Measurements from ENCODE around the gene HBZ. TPM values are rescaled to one million over a fixed set of nuclear protein-coding genes. Genes with fewer than 3 reads are reported as not detected.
"Not testable (repeated sequence)": the region's sequence is repeated elsewhere in the genome, so short reads cannot be mapped to it uniquely, and the experiment has no call there.

Gene HBZ
- total RNA-seq, 1 experiment from 2014 or later, result not detected

- peak; percentile 25 for DNase-seq (ENCODE audit: low read depth)
- in situ Hi-C loops (cut with HindIII; ENCODE audit: low pct_unique_long_range_greater_than_20kb, low sequenced_read_pairs), result not testable (repeated sequence)
Observed at GRCh38 chr16:173928-174769, 21.7 kb downstream of the HBZ start.

GRCh38 chr16:175011-175949 is 22.8 kb downstream of the HBZ start:
- DNase-seq (ENCODE audit: low read depth), result no peak
- in situ Hi-C loops (cut with HindIII; ENCODE audit: low pct_unique_long_range_greater_than_20kb, low sequenced_read_pairs), result no loop called here

DNA sequence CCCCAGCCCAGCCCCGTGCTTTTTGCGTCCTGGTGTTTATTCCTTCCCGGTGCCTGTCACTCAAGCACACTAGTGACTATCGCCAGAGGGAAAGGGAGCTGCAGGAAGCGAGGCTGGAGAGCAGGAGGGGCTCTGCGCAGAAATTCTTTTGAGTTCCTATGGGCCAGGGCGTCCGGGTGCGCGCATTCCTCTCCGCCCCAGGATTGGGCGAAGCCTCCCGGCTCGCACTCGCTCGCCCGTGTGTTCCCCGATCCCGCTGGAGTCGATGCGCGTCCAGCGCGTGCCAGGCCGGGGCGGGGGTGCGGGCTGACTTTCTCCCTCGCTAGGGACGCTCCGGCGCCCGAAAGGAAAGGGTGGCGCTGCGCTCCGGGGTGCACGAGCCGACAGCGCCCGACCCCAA is 23.6 kb downstream of the HBZ start:
- in situ Hi-C loops (cut with HindIII; ENCODE audit: low pct_unique_long_range_greater_than_20kb, low sequenced_read_pairs); DNase-seq (ENCODE audit: low read depth): not testable (repeated sequence)

DNA sequence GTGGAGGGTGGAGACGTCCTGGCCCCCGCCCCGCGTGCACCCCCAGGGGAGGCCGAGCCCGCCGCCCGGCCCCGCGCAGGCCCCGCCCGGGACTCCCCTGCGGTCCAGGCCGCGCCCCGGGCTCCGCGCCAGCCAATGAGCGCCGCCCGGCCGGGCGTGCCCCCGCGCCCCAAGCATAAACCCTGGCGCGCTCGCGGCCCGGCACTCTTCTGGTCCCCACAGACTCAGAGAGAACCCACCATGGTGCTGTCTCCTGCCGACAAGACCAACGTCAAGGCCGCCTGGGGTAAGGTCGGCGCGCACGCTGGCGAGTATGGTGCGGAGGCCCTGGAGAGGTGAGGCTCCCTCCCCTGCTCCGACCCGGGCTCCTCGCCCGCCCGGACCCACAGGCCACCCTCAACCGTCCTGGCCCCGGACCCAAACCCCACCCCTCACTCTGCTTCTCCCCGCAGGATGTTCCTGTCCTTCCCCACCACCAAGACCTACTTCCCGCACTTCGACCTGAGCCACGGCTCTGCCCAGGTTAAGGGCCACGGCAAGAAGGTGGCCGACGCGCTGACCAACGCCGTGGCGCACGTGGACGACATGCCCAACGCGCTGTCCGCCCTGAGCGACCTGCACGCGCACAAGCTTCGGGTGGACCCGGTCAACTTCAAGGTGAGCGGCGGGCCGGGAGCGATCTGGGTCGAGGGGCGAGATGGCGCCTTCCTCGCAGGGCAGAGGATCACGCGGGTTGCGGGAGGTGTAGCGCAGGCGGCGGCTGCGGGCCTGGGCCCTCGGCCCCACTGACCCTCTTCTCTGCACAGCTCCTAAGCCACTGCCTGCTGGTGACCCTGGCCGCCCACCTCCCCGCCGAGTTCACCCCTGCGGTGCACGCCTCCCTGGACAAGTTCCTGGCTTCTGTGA is 24.3 kb downstream of the HBZ start, which contains the start of gene HBA1:
Gene HBA1 (plus strand): TSS at position 204 of the 906 bp plus-strand sequence. CDS start 37 bp downstream, at position 241.
- in situ Hi-C loops (cut with HindIII; ENCODE audit: low pct_unique_long_range_greater_than_20kb, low sequenced_read_pairs); DNase-seq (ENCODE audit: low read depth): not testable (repeated sequence)

DNA sequence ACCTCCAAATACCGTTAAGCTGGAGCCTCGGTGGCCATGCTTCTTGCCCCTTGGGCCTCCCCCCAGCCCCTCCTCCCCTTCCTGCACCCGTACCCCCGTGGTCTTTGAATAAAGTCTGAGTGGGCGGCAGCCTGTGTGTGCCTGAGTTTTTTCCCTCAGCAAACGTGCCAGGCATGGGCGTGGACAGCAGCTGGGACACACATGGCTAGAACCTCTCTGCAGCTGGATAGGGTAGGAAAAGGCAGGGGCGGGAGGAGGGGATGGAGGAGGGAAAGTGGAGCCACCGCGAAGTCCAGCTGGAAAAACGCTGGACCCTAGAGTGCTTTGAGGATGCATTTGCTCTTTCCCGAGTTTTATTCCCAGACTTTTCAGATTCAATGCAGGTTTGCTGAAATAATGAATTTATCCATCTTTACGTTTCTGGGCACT is 25.0 kb downstream of the HBZ start:
- no peak for DNase-seq (ENCODE audit: low read depth)
- in situ Hi-C loops (cut with HindIII; ENCODE audit: low pct_unique_long_range_greater_than_20kb, low sequenced_read_pairs), result no loop called here

- no peak for DNase-seq (ENCODE audit: low read depth)
- in situ Hi-C loops (cut with HindIII; ENCODE audit: low pct_unique_long_range_greater_than_20kb, low sequenced_read_pairs), result no loop called here
Observed at GRCh38 chr16:177981-178667, 25.7 kb downstream of the HBZ start.

GRCh38 chr16:178668-179015 is 26.2 kb downstream of the HBZ start:
- DNase-seq (ENCODE audit: low read depth), result no peak
- in situ Hi-C loops (cut with HindIII; ENCODE audit: low pct_unique_long_range_greater_than_20kb, low sequenced_read_pairs), result no loop called here

GRCh38 chr16:179211-180092 is 27.0 kb downstream of the HBZ start:
- no peak for DNase-seq (ENCODE audit: low read depth)
- in situ Hi-C loops (cut with HindIII; ENCODE audit: low pct_unique_long_range_greater_than_20kb, low sequenced_read_pairs), result no loop called here

DNA sequence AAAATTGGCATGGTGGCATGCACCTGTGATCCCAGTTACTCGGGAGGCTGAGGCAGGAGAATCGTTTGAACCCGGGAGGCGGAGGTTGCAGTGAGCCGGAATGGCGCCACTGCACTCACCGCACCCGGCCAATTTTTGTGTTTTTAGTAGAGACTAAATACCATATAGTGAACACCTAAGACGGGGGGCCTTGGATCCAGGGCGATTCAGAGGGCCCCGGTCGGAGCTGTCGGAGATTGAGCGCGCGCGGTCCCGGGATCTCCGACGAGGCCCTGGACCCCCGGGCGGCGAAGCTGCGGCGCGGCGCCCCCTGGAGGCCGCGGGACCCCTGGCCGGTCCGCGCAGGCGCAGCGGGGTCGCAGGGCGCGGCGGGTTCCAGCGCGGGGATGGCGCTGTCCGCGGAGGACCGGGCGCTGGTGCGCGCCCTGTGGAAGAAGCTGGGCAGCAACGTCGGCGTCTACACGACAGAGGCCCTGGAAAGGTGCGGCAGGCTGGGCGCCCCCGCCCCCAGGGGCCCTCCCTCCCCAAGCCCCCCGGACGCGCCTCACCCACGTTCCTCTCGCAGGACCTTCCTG is 27.7 kb downstream of the HBZ start, which contains the start of gene HBQ1:
Gene HBQ1 (plus strand): TSS at position 359 of the 575 bp plus-strand sequence. CDS start 28 bp downstream, at position 387.
- in situ Hi-C loops (cut with HindIII; ENCODE audit: low pct_unique_long_range_greater_than_20kb, low sequenced_read_pairs), result no loop called here
- DNase-seq (ENCODE audit: low read depth), result no peak

DNA sequence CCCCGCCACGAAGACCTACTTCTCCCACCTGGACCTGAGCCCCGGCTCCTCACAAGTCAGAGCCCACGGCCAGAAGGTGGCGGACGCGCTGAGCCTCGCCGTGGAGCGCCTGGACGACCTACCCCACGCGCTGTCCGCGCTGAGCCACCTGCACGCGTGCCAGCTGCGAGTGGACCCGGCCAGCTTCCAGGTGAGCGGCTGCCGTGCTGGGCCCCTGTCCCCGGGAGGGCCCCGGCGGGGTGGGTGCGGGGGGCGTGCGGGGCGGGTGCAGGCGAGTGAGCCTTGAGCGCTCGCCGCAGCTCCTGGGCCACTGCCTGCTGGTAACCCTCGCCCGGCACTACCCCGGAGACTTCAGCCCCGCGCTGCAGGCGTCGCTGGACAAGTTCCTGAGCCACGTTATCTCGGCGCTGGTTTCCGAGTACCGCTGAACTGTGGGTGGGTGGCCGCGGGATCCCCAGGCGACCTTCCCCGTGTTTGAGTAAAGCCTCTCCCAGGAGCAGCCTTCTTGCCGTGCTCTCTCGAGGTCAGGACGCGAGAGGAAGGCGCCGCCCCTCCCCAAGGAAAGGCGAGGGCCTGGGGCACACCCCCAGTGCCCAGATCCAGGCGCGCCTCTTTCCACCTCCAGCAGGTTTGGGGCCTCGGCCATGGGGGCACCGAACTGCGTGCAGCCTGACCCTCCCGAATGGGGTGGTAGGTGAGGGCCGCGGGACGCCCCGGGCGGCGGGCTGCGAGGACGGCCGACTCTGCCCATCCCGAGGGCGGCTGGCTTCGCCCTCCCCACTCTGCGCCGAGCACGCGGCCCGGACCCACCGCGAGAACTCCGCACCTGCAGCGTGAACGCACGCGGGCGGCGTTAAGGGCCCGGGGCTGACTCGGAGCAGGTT is 28.5 kb downstream of the HBZ start:
- in situ Hi-C loops (cut with HindIII; ENCODE audit: low pct_unique_long_range_greater_than_20kb, low sequenced_read_pairs), result no loop called here
- DNase-seq (ENCODE audit: low read depth), result peak; percentile 72

DNA sequence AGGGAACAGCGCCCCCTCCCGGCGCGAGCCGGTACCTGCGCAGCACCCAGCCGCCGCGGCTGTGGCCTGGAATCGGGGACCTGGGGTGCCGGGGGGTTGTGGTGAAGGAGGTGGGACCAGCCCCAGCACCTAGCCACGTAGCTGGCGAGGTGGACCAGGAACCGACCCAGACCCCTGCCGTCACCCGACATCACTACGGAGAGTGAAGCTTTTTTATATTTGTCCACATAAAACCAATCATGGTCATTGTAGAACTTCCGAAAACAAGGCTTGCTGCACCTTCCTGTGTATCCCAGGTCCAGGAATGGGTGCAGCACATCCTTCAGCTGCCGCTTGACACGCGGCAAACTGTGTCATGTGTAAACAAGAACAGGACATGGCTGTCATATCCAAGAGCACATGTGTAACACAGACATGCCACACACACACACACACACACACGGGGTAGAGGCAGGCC is 29.1 kb downstream of the HBZ start:
- in situ Hi-C loops (cut with HindIII; ENCODE audit: low pct_unique_long_range_greater_than_20kb, low sequenced_read_pairs), result no loop called here
- no peak for DNase-seq (ENCODE audit: low read depth)

- DNase-seq (ENCODE audit: low read depth), result no peak
- in situ Hi-C loops (cut with HindIII; ENCODE audit: low pct_unique_long_range_greater_than_20kb, low sequenced_read_pairs), result no loop called here
Observed at GRCh38 chr16:183005-183404, 30.6 kb downstream of the HBZ start.

DNA sequence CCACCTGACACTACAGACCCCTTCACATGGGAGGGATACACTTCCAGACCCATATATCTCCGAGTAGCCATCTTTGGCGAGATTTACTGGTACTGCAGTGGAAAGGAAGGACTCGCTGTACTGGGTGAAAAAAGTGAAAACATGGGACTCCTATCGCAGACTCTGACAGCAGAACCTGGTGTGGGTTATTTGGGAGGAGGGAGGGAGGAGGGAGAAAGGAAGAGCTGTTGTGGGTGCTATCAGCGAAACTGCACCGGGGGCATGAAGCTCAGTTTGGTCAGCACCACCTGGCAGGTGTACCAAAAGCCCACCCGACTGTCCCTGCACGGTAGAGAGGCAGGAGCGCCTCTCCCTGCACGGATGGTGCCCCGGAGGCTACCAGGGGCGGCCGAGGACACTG is 32.8 kb downstream of the HBZ start:
- in situ Hi-C loops (cut with HindIII; ENCODE audit: low pct_unique_long_range_greater_than_20kb, low sequenced_read_pairs), result no loop called here
- no peak for DNase-seq (ENCODE audit: low read depth)

DNA sequence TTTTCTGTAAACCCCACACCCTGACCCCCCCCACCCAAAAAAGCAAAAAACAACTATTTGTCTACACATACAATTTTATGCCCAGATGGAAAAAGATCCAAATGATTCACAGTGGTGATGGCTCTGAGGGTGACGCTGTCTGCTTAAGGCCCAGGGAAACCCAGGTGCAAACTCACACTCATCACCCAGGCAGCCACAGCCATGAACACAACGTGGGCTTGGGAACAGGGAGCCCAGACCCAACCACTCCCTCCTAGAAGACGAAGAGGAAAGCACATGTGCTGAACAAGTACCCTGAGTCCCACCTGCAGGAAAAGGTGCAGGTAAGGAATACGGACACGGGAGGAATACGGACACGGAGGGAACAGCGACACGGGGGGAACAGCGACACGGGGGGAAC is 33.2 kb downstream of the HBZ start:
- in situ Hi-C loops (cut with HindIII; ENCODE audit: low pct_unique_long_range_greater_than_20kb, low sequenced_read_pairs), result no loop called here
- DNase-seq (ENCODE audit: low read depth), result no peak

DNA sequence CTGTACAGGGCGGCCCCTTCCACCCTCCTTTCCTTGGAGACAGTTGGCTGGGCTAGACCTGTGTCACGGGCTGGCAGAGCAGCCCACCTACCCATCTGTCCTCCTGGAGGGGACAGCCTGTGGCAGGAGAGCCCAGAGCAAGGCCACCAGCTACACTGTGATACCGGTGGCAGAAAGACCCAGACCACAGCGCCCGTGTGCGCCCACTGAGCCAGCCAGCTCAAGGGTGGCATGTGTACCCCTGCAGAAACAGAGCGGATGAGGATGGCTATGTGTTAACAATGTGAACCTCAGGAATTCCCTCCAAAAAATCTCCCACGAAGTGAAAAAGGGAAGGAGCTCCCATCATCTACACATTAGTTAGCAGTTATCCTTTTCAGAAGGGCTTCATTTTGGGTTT is 34.9 kb downstream of the HBZ start:
- no peak for DNase-seq (ENCODE audit: low read depth)

More for the DNA sequence above, 34.9 kb downstream of the HBZ start:
- in situ Hi-C loops (cut with HindIII; ENCODE audit: low pct_unique_long_range_greater_than_20kb, low sequenced_read_pairs), result no loop called here

Measured in Caki2 (cell line).